M059J (cell line): Measurements from ENCODE around the gene CENPM. TPM values are rescaled to one million over a fixed set of nuclear protein-coding genes. Genes with fewer than 3 reads are reported as not detected.
"Not testable (repeated sequence)": the region's sequence is repeated elsewhere in the genome, so short reads cannot be mapped to it uniquely, and the experiment has no call there.

Experiments
- DNase-seq: peaks from one replicate; pipeline ENCODE4 v3.0.0-alpha.2; 2012; ENCODE audit warnings: low read depth
- total RNA-seq: library from RNA; depleted of rRNA; stranded (reverse); fragments of >200 nt; shearing (Covaris generic); gene quantifications from 2 replicates; pipeline ENCODE4 v1.2.3, GENCODE V29; 2014

Gene CENPM
- total RNA-seq, 1 experiment from 2014 or later: 62.8 TPM

DNA sequence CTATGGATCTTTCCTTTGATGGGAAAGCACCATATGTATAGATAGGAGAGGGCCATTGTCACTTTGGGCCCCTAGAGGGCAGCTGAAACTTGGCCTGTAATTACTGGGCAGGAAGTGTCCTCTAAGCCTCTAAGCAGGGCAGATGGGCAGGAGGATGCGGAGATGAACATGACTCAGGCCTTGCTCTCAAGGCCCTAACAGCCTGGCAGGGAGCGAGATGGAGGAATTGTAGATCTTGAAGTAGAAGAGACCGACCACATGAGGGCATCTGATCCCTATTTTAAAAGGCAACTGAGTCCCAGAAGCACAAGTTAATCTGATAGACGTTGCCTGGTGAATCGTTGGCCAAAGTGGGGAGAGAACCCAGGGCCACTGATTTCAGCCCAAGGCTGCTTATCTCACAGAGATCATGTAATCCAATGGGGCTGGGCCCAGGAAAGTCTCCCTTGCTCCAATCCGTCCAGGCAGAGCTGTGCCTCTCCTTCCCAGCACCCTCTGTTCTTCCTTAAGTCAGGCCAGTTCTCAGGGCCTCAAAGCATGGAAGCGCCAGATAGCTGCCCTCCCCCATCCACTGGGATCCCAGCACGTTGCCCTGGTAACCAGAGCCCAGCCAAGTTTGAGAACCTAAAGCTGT, 19.8 kb upstream of the CENPM start:
- peak; percentile 85 for DNase-seq

DNA sequence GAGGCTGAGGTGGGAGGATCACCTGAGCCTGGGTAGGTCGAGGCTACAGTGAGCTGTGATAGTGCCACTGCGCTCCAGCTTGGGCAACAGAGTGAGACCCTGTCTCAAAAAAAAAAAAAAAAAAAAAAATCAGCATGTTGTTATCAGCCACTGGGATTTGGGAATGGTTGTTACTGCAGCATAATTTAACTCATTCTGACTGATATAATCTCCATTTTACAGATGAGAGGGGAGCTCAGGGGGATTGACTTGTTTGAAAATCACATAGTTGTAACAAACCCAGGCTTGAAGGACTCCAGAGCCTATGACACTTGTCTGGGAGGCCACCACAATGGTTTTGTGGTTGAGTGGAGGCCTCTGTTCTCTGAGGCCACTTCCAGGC, 19.3 kb upstream of the CENPM start:
- no peak for DNase-seq

GRCh38 chr22:41964112-41964491, 17.1 kb upstream of the CENPM start:
- no peak for DNase-seq

- no peak for DNase-seq
These were observed 16.6 kb upstream of the CENPM start for GRCh38 chr22:41963453-41964111.

- no peak for DNase-seq
These were observed 11.1 kb upstream of the CENPM start for GRCh38 chr22:41957941-41958556.

- DNase-seq: no peak
These were observed 5.8 kb upstream of the CENPM start for GRCh38 chr22:41952713-41953112.

- DNase-seq: no peak
These were observed 5.0 kb upstream of the CENPM start, which contains the start of gene SMIM45 for GRCh38 chr22:41951898-41952474. Gene SMIM45 (plus strand): TSS chr22:41952150.

DNA sequence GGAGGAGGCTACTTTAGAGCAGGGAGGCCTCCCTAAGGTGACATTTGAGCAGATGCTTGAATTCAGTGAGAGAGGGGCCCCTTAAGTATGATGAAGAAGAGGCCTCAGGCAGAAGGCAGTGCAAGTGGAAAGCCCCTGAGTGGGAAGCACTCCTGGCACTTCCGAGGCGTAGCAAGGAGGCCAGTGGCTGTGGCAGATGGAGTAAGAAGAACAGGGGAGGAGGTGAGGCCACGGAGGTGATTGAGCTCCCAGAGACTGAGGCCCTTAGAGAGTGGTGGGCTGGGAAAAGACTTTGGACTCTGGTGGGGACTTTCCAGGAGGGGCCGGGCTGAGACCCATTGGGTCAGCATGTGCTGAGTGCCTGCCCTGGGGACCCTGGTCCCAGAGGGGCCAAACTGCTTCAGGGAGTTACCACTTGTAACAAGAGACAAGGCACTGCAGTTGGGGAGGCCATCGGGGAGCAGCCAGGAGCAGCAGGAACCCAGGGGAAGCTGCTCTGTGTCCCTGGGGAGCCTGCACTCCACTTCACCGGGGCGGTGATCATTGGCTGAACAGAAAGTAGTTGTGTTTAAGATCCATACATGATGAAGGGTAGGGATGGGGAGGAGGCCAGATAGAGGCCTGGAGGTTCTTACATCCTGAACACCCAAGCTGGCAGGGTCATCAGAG, 2.5 kb upstream of the CENPM start:
- DNase-seq: no peak

- DNase-seq: not testable (repeated sequence)
These were observed 2.0 kb upstream of the CENPM start for GRCh38 chr22:41948928-41949296.

DNA sequence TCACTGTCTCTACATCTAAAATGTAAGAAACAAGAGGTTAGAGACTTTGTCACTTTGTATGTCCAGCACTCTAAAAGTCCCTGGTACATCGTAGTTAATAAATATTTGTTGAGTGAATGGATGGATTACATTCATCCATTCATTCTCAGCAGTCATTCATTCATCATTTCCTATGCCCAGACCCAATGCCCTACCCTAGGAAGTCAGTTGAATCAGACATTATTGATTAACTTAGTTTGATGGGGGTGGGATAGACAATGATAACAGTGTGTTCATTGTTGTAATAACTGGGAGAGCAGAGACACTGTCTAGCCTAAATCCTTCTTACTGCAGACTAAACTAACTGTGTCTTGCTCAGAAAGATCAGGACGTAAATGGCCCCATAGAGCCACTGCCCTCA, 1.2 kb upstream of the CENPM start:
- no peak for DNase-seq

- no peak for DNase-seq
These were observed 600 bp upstream of the CENPM start for GRCh38 chr22:41947424-41948080.

DNA sequence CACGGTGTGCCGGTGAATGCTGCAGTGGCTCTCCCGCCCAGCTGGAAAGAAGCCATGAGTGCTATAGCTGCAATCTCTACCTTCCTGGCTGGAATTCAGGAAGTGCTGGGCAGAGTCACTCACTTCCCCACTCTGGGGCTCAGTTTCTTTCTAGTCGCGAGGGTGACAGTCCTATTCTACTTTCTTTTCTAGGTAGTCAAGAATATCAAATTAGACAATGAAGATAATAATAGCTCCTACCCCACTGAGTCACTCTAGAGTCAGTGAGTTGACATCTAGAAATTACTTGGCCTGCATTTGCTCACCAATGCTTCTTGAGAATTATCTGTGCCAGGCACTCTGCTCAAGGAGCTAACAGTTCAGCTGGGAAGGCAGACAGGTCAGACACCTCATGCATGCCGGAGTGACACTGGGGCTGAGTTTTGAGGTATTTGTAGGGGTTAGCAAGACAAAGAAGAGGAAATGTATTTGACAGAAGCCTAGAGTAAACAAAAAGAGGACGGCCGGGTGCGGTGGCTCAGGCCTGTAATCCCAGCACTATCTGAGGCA, 3.2 kb downstream of the CENPM start:
- no peak for DNase-seq

GRCh38 chr22:41940832-41941765, 5.9 kb downstream of the CENPM start:
- DNase-seq: peak; percentile 86

DNA sequence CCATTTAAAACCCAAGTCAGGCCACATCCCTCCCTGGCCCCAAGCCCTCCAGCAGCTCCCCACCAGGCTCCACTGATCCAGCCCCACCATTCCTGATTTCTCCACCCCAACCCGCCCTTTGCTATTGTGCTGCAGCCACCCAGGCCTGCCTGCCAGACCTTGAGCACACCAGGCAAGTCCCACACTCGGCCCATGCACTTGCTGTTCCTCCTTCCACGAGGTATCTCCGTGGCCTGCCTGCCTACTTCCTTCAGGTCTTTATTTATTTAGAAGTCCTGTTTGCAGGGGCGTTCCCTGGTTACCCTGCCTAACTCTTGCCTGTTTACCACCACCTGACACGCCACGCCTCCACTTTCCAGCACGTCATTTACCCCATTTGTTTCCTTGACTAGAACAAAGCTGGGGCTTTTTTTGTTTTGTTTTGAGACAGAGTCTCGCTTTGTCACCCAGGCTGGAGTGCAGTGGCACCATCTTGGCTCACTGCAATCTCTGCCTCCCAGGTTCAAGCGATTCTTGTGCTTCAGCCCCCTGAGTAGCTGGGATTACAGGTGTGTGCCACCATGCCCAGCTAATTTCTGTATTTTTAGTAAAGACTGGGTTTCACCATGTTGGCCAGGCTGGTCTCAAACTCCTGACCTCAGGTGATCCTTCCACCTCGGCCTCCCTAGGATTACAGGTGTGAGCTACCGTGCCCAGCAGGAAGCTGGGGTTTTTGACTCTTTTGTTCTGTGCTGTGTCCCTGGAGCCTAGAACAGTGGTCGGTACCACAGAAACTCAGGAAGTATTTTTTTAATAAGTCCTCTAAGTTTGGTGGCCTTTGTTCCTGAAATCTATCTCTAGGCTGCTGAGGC, 6.7 kb downstream of the CENPM start:
- DNase-seq: no peak

DNA sequence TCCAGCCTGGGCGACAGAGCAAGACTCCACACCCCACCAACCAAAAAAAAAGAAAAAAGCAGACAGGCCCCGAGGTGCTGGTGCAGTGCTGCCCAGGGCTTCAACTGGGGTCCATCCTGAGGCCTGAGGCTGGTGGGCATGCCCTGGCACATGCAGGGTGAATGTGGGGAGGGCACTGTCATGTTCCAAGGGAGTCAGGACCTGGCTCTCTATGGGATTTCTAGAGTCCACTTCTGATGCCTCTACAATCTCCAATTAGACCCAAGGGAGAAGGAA, 10.1 kb downstream of the CENPM start:
- DNase-seq: no peak

DNA sequence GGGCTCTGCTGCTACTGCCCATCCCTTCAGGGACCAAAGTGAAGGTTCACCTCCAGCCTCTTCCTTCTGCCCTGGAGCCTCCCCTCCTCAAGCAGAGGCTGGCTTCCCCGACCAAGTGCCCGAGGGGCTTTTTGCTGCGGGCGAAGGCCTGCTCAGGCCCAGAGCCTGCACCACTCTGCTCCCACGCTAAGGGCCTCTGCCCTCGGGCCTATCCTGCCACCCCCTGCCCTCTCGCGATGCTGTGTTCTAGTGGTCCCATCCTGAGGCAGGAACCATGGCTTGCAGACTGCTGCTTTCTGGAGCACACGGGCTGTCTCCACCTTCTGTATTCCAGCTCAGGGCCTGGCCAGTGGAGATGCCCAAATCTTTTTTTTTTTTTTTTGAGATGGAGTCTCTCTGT, 11.4 kb downstream of the CENPM start:
- no peak for DNase-seq

- no peak for DNase-seq
These were observed 12.0 kb downstream of the CENPM start for GRCh38 chr22:41935015-41935351.

- no peak for DNase-seq
These were observed 12.5 kb downstream of the CENPM start for GRCh38 chr22:41934284-41935014.
